GM19238 (cell line): ENCODE results near the gene ZNF81.
"Not testable (repeated sequence)": the region's sequence is repeated elsewhere in the genome, so short reads cannot be mapped to it uniquely, and the experiment has no call there.

ENCODE experiments used
- DNase-seq: peaks from one replicate; pipeline ENCODE4 v3.0.0; 2011; ENCODE audit warnings: low spot score; ENCODE audit not compliant: insufficient read length

ZNF81 gene

DNA sequence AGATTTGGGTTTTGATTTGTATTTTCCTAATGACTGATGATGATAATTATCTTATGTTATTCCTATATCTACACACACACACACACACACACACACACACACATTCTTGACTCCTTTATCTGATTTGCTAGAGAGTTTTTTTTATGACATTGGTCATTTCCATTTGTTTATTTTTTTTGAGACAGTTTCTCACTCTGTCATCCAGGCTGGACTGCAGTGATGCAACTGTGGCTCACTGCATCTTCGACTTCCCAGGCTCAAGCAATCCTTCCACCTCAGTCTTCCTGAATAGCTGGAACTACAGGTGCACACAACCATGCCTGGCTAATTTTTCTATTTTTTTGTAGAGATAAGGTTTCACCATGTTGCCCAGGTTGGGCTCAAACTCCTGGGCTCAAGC, 6.7 kb downstream of the ZNF81 start:
- DNase-seq = no peak

DNA sequence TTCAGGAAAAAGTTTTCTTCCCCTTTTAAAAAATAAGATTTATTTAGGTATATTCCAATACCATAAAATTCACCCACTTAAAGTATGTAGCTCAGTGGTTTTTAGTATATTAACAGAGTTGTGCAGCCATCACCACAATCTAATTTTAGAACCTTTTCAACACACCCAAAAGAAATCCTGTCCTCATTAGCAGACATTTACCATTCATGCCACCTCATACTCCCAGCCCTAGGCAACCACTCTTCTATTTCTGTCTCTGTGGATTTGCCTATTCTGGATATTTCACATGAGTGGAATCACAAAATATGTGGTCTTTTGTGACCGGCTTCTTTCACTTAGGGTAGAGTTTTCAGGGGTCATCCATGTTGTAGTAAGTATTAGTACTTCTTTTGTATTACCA, 7.4 kb downstream of the ZNF81 start:
- no peak for DNase-seq

DNA sequence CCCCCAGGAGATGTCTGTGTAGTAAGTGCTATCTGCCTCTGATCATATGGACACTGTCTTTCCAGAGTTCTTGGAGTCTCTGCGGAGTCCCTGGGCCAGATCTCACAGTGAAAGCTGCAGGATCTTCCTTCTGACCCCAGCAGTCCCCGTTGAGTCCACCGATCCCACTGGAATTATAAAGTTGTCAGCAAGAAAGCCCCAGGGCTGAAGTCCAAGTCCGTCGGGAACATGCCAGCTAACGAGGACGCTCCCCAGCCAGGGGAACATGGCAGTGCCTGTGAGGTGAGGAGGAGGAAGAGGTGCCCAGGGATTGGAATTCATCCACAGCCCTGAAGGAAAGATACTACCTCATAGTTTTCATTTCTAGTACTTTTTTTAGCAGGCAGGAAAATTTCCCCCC, 9.3 kb downstream of the ZNF81 start:
- no peak for DNase-seq

DNA sequence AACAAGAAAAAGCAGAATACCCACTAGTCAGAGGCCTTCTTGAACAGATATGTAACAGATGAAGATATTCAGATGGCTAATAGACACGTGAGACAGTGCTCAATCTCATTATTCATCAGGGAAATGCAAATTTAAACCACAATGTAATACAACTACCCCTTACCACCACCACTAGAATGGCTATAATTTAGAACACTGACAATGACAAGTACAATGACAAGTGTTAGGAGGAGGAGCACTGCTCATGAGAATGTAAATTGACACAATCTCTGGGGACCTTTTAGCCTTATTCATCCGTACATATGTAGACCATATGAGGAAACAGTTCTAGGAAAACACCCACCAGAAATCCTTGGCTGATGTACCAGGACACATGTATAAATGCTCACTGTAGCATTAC, 13.1 kb downstream of the ZNF81 start:
- no peak for DNase-seq

DNA sequence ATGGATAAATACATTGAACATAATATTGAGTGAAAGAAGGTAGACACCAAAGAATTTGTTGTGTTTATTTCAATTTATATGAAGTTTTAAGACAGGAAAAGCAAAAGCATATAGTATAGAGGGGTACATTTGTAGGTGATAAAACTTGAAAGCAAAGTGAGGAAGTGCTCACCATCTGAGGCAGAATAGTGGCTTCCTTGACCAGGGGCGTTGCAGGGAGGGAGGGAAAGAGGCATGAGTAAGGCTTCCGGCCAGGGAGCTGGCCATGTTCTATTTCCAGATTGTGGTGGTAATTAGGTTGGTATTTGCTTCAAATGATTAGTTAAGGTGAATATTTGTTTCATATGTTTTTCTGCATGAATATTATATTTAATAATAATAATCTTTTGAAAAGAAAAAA, 13.7 kb downstream of the ZNF81 start:
- DNase-seq = not testable (repeated sequence)

DNA sequence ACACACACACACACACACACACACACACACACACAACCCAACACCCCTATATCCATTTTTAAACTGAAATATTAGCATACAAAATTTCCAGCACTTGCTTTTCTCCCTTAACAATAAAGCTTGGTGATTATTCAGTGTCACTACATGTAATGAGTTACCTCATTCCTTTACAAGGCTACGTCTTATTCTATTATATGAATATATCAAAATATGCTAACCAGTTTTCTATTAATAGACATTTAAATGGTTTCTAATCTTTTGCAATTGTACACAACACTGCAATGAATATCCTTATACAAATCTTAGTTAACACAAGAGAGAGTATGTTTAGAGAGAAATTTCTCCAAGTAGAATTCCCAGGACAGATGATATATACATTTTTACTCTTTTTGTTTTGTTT, 14.2 kb downstream of the ZNF81 start:
- no peak for DNase-seq

DNA sequence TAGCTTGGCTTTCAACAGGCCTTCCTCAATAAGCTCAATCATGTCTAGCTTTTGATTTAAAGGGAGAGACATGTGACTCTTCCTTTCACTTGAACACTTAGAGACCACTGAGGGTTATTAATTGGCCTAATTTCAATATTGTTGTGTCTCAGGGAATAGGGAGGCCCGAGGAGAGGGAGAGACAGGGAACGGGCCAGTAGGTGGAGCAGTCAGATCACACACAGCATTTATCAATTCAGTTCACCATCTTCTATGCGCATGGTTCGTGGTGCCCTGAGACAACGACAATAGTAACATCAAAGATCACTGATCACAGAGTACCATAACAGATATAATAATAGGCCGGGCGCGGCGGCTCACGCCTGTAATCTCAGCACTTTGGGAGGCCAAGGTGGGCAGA, 17.8 kb downstream of the ZNF81 start:
- no peak for DNase-seq

DNA sequence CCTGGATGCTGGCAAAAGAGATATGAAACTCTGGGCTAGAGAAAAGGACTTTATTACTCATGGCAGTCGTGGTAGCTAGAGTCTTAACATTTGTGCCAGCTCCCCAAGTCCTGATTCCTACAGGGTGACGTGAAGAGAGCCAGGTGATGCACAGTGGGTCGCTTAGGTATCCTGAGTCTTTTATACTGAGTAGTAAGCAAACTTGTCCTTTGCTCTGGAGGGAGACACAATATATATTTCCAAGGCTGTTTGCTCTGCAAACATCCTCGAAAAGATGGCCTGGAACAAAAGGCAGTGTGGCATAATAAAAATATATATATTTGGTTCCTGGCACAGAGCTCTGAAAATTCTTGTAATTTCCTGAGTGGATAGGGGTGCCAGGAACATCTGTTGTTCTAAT, 23.0 kb downstream of the ZNF81 start:
- no peak for DNase-seq

DNA sequence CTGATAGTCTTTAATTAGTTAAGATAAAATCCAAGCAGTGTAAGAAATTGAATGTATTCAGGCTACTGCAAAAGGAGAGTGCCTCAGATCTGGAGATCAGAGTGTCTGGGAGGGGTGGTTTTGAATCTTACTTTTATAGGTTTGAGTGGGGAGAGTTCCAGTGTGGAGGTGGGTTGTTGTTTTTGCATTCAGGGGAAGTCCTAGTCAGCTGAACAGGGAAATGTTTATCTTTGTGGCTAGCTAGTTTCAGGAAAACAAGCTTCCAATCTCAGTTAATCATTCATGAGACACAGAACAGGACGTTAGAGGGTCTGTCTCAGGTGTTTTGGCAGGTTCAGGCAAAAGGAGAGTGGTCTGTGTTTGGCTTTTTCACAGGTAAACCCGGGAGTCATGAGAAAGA, 26.0 kb downstream of the ZNF81 start:
- DNase-seq = no peak

DNA sequence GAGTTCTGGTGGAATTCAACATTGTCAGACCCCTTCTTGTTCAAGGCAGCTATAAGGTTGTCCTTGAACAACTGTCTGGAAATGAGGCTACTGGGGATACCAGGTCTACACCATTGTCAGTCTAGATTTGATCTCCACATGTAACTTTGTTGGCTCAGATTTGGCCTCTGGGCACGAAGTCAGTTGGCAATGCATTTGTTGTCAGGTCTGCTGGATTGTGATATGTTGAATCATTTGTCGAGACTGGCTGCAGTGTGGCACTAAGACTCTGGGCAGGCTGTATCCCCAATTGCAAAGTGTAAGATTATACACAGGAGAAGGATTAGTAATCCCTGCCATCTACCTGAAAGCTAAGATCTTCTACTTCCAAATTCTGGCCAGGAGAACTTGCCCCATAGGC, 26.5 kb downstream of the ZNF81 start:
- DNase-seq = no peak

DNA sequence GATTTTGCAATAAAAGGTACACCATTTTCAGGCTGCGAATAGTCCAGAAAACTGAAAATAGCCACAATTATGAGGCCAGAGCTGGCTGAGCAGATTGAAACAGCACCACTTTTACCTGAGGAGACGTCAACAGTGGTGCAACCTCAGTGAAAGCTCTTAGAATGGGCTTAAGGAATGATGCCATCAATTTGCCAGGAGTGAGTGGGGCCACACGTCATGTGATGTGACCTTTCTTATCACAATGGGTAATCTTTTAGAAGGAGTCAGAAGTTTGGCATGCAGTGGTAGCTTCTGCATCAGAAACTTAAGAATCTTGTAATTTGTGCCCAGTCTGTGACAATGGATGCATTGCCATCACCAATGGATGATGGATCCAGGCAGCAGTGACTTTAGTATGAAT, 27.6 kb downstream of the ZNF81 start:
- DNase-seq = no peak

DNA sequence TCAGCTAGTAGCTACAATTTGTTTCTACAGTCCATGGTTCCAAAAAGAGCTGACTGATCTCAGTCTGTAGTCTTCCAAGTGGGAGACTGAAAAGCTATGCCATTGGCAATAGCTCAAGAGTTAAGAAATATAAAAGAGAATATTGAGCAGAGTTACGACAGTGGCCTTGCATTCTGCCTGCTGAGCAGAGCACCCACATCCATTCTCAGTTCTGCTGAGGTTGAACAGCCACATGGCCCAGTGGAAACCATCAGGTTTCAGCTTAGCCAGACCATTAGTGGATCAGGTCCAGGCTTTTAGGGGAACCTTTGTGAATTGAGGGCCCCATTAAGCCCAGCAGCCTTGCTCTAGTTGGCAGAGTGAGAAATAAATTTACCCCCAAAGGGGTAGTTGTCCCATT, 28.1 kb downstream of the ZNF81 start:
- DNase-seq = no peak

DNA sequence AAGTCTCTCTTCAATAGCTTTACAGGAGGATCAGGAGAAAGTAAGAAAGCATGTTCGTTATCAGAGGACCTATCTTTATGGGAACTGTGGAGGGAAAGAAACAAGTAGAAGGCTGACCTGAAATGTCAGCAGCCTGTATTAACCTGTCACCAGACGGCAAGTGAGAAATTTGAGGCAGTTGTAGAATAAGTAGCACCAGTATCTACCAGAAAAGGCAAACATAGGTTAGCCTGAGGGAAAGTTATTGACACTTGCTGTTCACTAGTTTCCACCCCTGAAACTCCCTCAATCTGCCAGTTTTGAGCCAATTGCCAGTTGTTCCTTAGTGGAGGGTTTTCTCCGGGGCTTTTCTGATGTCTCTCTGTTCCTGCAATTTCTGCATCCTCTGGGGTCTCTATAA, 36.4 kb downstream of the ZNF81 start:
- DNase-seq = no peak

DNA sequence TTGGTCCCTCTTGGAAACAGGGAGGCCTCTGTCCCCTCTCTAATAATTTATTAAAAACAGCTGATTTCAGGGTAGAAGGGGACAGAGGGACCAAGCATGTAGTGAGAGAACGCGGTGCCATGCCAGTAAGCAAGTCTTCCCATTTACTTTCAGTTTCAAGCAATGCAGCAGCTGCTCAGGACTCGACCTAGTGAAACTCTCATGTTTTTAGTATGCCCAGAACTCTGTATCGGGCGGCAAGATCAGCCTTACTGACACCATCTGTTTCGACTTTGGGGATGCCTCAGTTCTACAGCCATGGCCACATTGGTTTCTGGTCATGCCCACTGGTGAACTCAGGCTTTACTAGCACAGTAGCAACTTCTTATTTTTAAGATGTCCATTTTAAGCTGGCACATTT, 40.6 kb downstream of the ZNF81 start:
- no peak for DNase-seq

DNA sequence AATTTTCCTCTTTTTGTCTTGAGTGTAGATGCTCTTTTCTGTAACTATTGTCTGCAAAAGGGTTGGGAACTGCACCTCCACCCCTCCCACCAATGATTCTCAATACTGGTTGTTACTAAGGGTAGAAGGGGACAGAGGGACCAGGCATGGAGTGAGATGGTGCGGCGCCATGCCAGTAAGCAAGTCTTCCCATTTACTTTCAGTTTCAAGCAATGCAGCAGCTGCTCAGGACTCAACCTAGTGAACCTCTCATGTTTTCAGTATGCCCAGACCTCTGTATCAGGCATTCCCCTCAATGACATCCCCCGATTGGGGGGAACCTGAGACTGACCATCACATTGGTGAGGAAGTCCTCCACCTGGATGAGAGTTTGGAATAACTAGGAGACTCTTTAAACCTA, 41.5 kb downstream of the ZNF81 start:
- DNase-seq = no peak

DNA sequence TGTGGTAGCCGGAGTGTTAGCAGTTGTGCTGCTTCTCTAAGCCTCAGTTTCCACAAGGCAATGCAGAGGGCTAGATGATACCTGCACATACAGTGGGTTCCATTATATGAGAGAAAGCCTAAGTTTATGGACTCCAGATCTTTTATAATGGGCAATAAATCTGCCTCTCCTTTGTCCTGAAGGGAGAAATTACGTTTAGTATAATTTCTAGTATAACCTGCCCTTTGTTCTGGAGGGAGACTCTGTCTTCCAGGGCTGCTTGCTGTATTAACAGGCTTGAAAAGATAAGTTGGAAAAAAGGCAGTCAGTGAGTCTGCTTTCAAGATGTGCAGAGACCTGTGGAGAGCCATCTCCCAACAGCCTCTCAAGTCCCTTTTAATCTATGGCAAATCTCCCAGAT, 42.8 kb downstream of the ZNF81 start:
- no peak for DNase-seq

DNA sequence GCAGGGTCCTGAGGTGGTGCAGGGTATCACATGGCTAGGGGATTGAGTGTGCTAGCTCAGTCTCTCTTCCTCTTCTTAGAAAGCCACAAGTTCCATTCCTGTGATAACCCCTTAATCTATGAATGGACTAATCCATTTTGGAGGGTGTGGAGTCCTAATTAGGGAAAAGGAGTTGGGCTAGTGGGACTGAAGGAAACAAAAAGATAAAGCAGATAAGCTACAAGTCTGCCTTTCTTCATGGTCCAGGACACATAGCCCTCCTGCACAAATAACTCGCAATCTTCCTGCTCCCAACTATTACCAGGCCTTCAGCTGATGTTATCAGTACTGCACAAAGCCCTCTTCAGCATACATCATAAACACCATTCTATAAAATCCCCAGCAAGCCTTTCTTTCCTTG, 44.2 kb downstream of the ZNF81 start:
- DNase-seq = no peak

DNA sequence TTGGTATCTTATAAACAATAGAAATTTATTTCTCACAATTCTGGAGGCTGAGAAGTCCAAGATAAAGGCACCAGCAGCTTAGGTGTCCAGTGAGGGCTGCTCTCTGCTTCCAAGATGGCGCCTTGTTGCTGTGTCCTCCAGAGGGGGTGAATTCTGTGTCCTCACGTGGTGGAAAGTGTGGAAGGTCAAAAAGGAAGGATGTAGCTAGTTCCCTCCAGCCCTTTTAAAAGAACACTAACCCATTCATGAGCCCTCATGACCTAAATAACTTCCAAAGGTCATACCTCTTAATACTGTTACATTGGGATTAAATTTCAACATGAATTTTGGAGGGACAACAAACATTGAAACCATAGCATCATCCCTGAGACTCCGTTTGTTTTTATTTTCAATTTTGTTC, 48.8 kb downstream of the ZNF81 start:
- no peak for DNase-seq

DNA sequence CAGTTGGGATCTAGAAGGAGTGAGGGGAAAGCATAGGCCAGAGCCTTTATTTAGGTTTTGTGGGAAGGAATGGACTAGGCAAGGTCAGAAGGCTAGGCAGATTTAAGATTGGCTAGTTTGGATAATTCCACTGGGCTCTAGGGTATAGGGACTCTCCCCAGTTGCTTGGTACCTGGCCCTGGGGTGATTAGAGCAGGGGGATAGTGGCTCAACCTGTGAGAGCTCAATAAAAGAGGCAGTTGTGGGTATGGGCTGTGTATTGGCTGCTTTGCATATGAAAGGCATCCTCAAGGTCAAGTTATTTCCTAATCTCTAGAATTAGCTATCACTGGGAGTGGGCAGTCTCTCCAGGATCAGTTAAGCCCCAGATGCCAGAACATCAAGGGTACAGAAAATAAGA, 61.3 kb downstream of the ZNF81 start:
- no peak for DNase-seq

DNA sequence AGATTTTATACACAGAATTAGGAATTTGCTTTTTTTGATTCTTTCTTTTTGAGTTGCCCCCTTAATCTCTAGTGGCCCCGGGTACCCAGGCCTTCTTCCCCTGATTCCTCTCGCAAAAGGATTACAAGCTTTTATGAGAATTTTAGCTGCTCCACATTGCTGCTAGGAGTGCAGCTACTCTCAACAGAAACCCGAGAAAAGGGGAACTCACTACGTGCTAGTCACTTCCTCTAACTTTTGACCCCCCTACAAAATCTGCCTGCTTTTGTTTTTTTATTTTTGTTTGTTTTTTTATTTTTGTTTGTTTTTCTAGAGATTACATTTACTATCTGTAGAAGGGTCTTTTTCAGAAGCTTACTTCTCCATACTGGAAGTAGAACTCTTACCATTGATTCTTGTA, 64.1 kb downstream of the ZNF81 start:
- no peak for DNase-seq

DNA sequence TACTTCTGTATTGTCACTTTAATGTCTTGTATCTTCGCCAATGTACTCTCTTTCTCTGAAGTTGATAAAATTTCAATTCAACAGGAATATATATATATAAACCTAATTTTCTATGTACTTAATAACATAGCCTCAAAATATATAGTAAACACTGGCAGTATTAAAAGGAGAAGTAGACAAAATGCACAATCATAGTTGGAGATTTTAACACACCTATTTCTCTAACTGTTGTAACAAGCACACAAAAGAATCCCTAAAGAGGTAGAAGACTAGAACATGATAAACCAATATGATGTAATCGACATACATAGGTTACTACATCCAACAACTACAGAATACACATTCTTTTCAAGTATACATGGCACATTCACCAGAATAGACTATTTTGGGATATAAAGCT, 65.5 kb downstream of the ZNF81 start:
- DNase-seq = no peak

DNA sequence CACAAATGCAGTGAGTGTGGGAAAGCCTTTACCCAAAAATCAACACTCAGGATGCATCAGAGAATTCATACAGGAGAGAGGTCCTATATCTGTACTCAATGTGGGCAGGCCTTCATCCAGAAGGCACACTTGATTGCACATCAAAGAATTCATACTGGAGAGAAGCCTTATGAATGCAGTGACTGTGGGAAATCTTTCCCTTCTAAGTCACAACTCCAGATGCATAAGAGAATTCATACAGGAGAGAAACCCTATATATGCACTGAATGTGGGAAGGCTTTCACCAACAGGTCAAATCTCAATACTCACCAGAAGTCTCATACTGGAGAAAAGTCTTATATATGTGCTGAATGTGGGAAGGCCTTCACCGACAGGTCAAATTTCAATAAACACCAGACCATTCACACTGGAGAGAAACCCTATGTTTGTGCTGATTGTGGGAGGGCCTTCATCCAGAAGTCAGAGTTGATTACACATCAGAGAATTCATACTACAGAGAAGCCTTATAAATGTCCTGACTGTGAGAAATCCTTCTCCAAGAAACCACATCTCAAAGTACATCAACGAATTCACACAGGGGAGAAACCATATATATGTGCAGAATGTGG, 79.3 kb downstream of the ZNF81 start:
- DNase-seq = no peak

DNA sequence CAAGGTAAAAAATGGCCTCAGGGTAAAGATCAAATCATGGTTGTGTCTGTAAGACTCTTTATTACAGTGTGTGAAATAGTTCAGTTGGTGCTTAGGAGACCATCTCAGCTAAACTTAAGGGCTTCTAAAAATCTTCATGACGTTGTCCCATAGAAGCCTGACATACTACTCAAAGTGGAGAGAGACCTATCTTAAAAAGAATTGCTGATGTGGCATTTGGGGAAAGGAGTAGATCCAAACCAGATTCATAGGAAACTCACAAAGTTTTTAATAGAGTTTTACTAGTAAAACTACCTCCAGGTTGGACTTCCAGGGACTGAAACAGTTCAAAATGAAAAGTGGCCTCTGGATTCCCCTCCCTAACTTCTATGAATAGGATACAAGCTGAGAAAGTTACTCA, 81.6 kb downstream of the ZNF81 start:
- DNase-seq = no peak

DNA sequence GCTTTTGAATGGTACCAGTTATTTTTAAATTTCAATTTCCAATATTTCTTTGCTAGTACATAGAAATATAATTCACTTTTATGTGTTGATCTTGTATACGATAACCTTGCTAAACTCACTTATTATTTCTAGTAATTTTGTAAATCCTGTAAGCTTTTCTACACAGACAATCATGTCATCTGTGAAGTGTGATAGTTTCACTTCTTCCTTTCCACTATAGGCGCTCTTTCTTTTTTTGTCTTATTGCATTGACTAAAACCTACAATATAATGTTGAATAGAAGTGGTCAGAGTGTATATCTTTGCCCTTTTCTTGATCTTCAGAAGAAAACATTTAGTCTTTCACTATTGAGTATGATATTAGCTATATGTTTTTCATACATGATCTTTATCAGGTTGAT, 90.5 kb downstream of the ZNF81 start:
- DNase-seq = no peak
